ENCODE results near the gene TNS1. TPM values are rescaled to one million over a fixed set of nuclear protein-coding genes. Genes with fewer than 3 reads are reported as not detected.

TNS1 gene
- total RNA-seq, 1 donor from 2014 or later = 227 TPM

DNA sequence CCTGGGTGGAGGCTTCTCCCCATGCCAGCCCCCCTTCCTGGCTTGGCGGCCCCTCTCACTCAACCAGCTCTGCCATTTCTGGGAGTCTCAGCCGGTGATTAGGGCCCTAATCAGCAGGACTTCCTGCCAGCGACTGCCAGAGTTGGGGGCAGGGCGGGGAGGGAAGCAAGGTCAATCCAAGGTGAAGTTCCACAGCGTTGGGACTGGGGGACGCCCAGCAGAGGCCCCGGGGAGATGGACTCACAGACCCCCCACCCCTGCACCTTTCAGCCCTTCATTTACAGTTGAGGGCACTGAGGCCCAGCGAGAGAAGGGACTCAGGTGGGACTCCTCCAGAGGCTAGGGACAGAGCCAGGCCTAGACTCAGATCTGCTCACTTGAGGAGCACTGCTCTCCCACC is 65.3 kb downstream of the TNS1 start:
- TF ChIP-seq, protein P1, sequence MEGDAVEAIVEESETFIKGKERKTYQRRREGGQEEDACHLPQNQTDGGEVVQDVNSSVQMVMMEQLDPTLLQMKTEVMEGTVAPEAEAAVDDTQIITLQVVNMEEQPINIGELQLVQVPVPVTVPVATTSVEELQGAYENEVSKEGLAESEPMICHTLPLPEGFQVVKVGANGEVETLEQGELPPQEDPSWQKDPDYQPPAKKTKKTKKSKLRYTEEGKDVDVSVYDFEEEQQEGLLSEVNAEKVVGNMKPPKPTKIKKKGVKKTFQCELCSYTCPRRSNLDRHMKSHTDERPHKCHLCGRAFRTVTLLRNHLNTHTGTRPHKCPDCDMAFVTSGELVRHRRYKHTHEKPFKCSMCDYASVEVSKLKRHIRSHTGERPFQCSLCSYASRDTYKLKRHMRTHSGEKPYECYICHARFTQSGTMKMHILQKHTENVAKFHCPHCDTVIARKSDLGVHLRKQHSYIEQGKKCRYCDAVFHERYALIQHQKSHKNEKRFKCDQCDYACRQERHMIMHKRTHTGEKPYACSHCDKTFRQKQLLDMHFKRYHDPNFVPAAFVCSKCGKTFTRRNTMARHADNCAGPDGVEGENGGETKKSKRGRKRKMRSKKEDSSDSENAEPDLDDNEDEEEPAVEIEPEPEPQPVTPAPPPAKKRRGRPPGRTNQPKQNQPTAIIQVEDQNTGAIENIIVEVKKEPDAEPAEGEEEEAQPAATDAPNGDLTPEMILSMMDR (IDR thresholded peaks at IDR 0.05) = no peak
- peaks cover 97% of the 10 kb centered on the region for H3K4me1 Mint-ChIP-seq (ENCODE audit: low read depth)
- H3K4me3 Mint-ChIP-seq (ENCODE audit: unreplicated experiment) = peak overlapping the region; percentile 47
- H3K9me3 Mint-ChIP-seq (ENCODE audit: low read depth) = no peaks in the 10 kb centered on the region
- peak; percentile 57 for DNase-seq (ENCODE audit: low spot score)
- peaks cover 4% of the 10 kb centered on the region for H3K36me3 Mint-ChIP-seq (ENCODE audit: low read depth)
- H3K27ac Mint-ChIP-seq (ENCODE audit: unreplicated experiment) = peak overlapping the region; percentile 95
- no peaks in the 10 kb centered on the region for H3K27me3 Mint-ChIP-seq (ENCODE audit: low read depth)

DNA sequence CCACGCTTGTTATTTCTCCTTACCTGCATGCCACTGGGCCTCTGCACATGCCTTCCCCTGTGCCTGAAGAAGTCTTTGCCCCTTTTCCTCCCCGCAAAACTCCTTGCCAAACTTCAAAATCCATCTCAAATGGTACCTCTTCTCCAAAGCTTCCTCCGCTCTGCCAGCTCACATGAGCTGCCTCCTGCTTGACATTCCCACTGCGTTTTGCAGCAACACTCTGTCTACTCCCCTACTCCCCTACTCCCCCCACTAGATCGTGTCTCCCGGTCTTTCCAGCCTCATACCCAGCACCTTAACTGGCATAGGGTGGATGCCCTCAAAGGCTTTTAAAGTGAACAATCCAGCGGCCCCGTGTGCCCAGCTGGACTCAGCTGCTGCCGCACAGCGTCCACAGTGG is 65.8 kb downstream of the TNS1 start:
- peak overlapping the region; percentile 47 for H3K4me3 Mint-ChIP-seq (ENCODE audit: unreplicated experiment)
- peaks cover 4% of the 10 kb centered on the region for H3K36me3 Mint-ChIP-seq (ENCODE audit: low read depth)
- H3K27ac Mint-ChIP-seq (ENCODE audit: unreplicated experiment) = peak overlapping the region; percentile 95
- TF ChIP-seq, protein P1 (IDR thresholded peaks at IDR 0.05) = no peak
- no peaks in the 10 kb centered on the region for H3K9me3 Mint-ChIP-seq (ENCODE audit: low read depth)
- H3K27me3 Mint-ChIP-seq (ENCODE audit: low read depth) = no peaks in the 10 kb centered on the region
- peaks cover 97% of the 10 kb centered on the region for H3K4me1 Mint-ChIP-seq (ENCODE audit: low read depth)
- DNase-seq (ENCODE audit: low spot score) = peak; percentile 13

GRCh38 chr2:217935901-217936684 is 66.7 kb downstream of the TNS1 start:
- Mint-ChIP-seq H3K9me3 (ENCODE audit: low read depth) (no peaks in the 10 kb centered on the region), H3K4me1 (ENCODE audit: low read depth) (peaks cover 97% of the 10 kb centered on the region), H3K27ac (ENCODE audit: unreplicated experiment) (peak overlapping the region; percentile 95), H3K36me3 (ENCODE audit: low read depth) (peaks cover 2% of the 10 kb centered on the region), H3K27me3 (ENCODE audit: low read depth) (no peaks in the 10 kb centered on the region), H3K4me3 (ENCODE audit: unreplicated experiment) (peak overlapping the region; percentile 47)
- TF ChIP-seq, protein P1 (IDR thresholded peaks at IDR 0.05) = no peak
- DNase-seq (ENCODE audit: low spot score) = no peak

GRCh38 chr2:217935235-217935879 is 67.4 kb downstream of the TNS1 start:
- Mint-ChIP-seq H3K27ac (ENCODE audit: unreplicated experiment) (peak overlapping the region; percentile 95), H3K9me3 (ENCODE audit: low read depth) (no peaks in the 10 kb centered on the region), H3K36me3 (ENCODE audit: low read depth) (peaks cover 2% of the 10 kb centered on the region), H3K27me3 (ENCODE audit: low read depth) (no peaks in the 10 kb centered on the region), H3K4me3 (ENCODE audit: unreplicated experiment) (peak overlapping the region; percentile 35), H3K4me1 (ENCODE audit: low read depth) (peaks cover 97% of the 10 kb centered on the region)
- no peak for DNase-seq (ENCODE audit: low spot score)
- TF ChIP-seq, protein P1 (IDR thresholded peaks at IDR 0.05) = no peak

DNA sequence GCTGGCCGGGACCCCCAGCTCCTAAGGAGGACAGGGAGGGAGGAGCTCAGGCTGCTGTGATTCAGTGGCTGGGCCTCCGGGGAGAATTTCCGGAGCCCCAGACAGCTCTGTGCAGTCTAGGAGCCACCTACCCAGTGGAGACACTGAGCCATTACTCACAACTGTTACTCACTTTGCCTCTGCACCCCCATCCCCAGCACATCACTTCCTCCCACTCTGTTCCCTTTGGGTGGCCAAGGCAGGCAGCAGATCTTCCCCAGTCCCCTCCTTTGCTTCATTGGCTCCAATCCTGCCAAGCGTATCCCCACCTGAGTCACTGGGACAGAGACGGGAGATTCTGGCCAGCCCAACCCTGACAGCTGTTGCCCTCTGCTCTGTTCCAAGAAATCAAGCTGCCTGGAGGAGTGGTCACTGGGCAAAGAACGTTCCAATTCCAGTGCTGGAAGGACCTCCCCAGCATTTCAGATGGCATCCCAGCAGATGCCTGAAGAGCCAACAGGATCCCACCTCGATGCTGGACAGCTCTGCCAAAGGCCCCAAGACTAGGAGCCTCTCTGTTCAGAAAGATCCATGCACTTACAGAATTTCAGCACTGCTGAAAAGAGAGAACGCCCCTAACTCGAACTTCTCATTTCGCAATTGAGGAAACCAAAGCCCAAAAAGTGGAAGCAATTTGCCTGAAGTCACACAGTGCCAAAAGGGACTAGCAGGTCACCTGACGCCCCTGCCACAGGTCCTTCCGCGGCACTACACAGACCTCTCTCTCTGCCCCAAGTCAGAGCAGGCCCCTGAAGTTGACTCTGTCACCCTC is 68.3 kb downstream of the TNS1 start:
- DNase-seq (ENCODE audit: low spot score) = no peak
- Mint-ChIP-seq H3K27ac (ENCODE audit: unreplicated experiment) (peak overlapping the region; percentile 95), H3K9me3 (ENCODE audit: low read depth) (no peaks in the 10 kb centered on the region), H3K27me3 (ENCODE audit: low read depth) (no peaks in the 10 kb centered on the region), H3K4me1 (ENCODE audit: low read depth) (peaks cover 98% of the 10 kb centered on the region), H3K36me3 (ENCODE audit: low read depth) (peaks cover 2% of the 10 kb centered on the region), H3K4me3 (ENCODE audit: unreplicated experiment) (peak overlapping the region; percentile 35)
- TF ChIP-seq, protein P1 (IDR thresholded peaks at IDR 0.05) = no peak
